ENCODE measurements around the gene SCFD2.

The SCFD2 gene

GRCh38 chr4:53147711-53148110 is 218.2 kb downstream of the SCFD2 start:
- no peak for TF ChIP-seq FOXP2 (optimal IDR thresholded peaks at IDR 0.05; ENCODE audit: borderline replicate concordance, extremely low read depth, extremely low read length, insufficient read depth)

- TF ChIP-seq TAF1 (IDR thresholded peaks at IDR 0.05; ENCODE audit: borderline replicate concordance, insufficient read depth, low read length) (no peak), POLR2AphosphoS5 (IDR thresholded peaks at IDR 0.05; ENCODE audit: low read depth, low read length) (no peak), REST (IDR thresholded peaks at IDR 0.05; ENCODE audit: insufficient read depth in 1 of 2, low read depth in 2 of 2, low read length in 2 of 2) (no peak), SIN3A (IDR thresholded peaks at IDR 0.05; ENCODE audit: borderline replicate concordance, insufficient read depth, low read length) (no peak), FOXP2 (optimal IDR thresholded peaks at IDR 0.05; ENCODE audit: borderline replicate concordance, extremely low read depth, extremely low read length, insufficient read depth) (no peak)
These were observed 218.7 kb downstream of the SCFD2 start for GRCh38 chr4:53147197-53147596.

DNA sequence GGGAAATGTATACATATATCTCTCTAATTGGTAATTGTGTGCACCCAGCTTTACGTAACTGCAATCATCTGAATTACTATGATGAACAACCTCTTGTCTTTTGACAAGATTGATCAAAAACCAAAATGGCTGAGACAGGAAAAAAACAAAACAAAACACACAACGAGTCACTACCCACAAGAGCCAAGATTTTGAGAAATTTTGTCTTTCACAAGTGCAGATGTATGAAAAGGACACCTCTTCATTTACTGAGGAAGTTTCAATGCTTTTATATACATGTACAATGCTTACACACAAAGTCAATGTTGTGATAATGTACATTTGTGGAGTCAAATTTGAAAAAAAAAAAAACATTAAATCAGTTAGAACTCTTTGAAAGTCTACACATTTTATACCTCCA is 224.6 kb downstream of the SCFD2 start:
- TF ChIP-seq TAF1 (IDR thresholded peaks at IDR 0.05; ENCODE audit: borderline replicate concordance, insufficient read depth, low read length): no peak
- no peak for TF ChIP-seq REST (IDR thresholded peaks at IDR 0.05; ENCODE audit: insufficient read depth in 1 of 2, low read depth in 2 of 2, low read length in 2 of 2)
- no peak for TF ChIP-seq POLR2AphosphoS5 (IDR thresholded peaks at IDR 0.05; ENCODE audit: low read depth, low read length)
- no peak for TF ChIP-seq SIN3A (IDR thresholded peaks at IDR 0.05; ENCODE audit: borderline replicate concordance, insufficient read depth, low read length)
- no peak for TF ChIP-seq FOXP2 (optimal IDR thresholded peaks at IDR 0.05; ENCODE audit: borderline replicate concordance, extremely low read depth, extremely low read length, insufficient read depth)

- TF ChIP-seq POLR2AphosphoS5 (IDR thresholded peaks at IDR 0.05; ENCODE audit: low read depth, low read length) (no peak), TAF1 (IDR thresholded peaks at IDR 0.05; ENCODE audit: borderline replicate concordance, insufficient read depth, low read length) (no peak), FOXP2 (optimal IDR thresholded peaks at IDR 0.05; ENCODE audit: borderline replicate concordance, extremely low read depth, extremely low read length, insufficient read depth) (no peak), SIN3A (IDR thresholded peaks at IDR 0.05; ENCODE audit: borderline replicate concordance, insufficient read depth, low read length) (no peak), REST (IDR thresholded peaks at IDR 0.05; ENCODE audit: insufficient read depth in 1 of 2, low read depth in 2 of 2, low read length in 2 of 2) (no peak)
These were observed 228.4 kb downstream of the SCFD2 start for GRCh38 chr4:53137468-53137867.

GRCh38 chr4:53136954-53137353 is 228.9 kb downstream of the SCFD2 start:
- no peak for TF ChIP-seq TAF1 (IDR thresholded peaks at IDR 0.05; ENCODE audit: borderline replicate concordance, insufficient read depth, low read length)
- TF ChIP-seq FOXP2 (optimal IDR thresholded peaks at IDR 0.05; ENCODE audit: borderline replicate concordance, extremely low read depth, extremely low read length, insufficient read depth): no peak
- no peak for TF ChIP-seq SIN3A (IDR thresholded peaks at IDR 0.05; ENCODE audit: borderline replicate concordance, insufficient read depth, low read length)
- TF ChIP-seq REST (IDR thresholded peaks at IDR 0.05; ENCODE audit: insufficient read depth in 1 of 2, low read depth in 2 of 2, low read length in 2 of 2): no peak
- TF ChIP-seq POLR2AphosphoS5 (IDR thresholded peaks at IDR 0.05; ENCODE audit: low read depth, low read length): no peak

Data from PFSK-1 (cell line).